Measurements from ENCODE around the gene IRAK1. TPM values are rescaled to one million over a fixed set of nuclear protein-coding genes. Genes with fewer than 3 reads are reported as not detected.

IRAK1 gene
- total and polyA plus RNA-seq, 2 of the 8 experiments (the other 6 are each of a cell fraction or from before 2014, with no cell fraction given): 26.6 to 41.7 TPM

DNA sequence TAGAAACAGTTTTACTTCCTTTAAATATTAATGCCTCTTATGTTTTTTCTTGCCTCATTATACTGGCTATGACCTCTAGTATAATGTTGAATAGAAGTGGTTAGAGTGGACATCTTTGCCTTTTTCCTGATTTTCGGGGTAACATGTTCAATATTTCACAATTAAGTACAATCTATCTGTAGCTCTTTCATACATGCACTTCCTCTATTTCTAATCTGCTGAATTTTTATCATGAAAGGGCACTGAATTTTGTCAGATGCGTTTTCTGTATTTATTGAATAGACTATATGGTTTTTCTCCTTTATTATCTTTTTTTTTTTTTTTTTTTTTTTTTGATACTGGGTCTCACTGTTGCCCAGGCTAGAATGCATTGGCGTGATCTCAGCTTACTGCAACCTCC lies 48.9 kb upstream of the IRAK1 start:
- Histone ChIP-seq H3K9me3 (ENCODE audit: insufficient read depth in 2 of 2, low read depth in 1 of 2, low read length in 1 of 2) (no peaks in the 10 kb centered on the region), H3K79me1 (ENCODE audit: low read depth, low read length) (no peaks in the 10 kb centered on the region), H3K4me3 (ENCODE audit: extremely low read depth in 1 of 4, insufficient read depth in 2 of 4, low read depth in 3 of 4, low read length in 4 of 4) (no peak overlapping the region), H2BK20ac (ENCODE audit: low read length) (no peak overlapping the region), H2BK5ac (ENCODE audit: low read depth, low read length) (no peak overlapping the region), H3K36me3 (ENCODE audit: control insufficient read depth in 2 of 4, insufficient read depth in 4 of 4, low read length in 3 of 4) (no peaks in the 10 kb centered on the region), H3K14ac (ENCODE audit: insufficient read length) (no peak overlapping the region), H3K79me2 (ENCODE audit: control insufficient read depth in 1 of 2, insufficient read depth in 2 of 2, low read length in 2 of 2) (peaks cover 0 to 56% of the 10 kb centered on the region in 2 experiments; a peak in 2 of 4 replicates), H3K27me3 (replicated peaks in 1 of 4; ENCODE audit: control insufficient read depth in 3 of 4, extremely low read depth in 1 of 4, insufficient read depth in 3 of 4, low read length in 3 of 4) (no peaks in the 10 kb centered on the region), H4K5ac (ENCODE audit: insufficient read length, low read depth, low read length) (no peak overlapping the region), H2BK15ac (ENCODE audit: low read length) (no peak overlapping the region), H4K20me1 (replicated peaks in 1 of 2; ENCODE audit: control insufficient read depth in 1 of 2, insufficient read depth in 2 of 2, low read length in 2 of 2) (peaks cover 0 to 1% of the 10 kb centered on the region in 2 experiments), H2AFZ (ENCODE audit: low read length) (no peak overlapping the region), H2BK120ac (replicated peaks; ENCODE audit: low read depth, low read length) (no peak overlapping the region), H3K56ac (replicated peaks; ENCODE audit: insufficient read length, low read depth, low read length) (no peak overlapping the region), H2BK12ac (ENCODE audit: low read depth, low read length) (no peak overlapping the region), H3K9ac (replicated peaks in 1 of 4; ENCODE audit: extremely low read depth in 1 of 4, low read depth in 3 of 4, low read length in 3 of 4) (no peak overlapping the region), H3K23ac (ENCODE audit: insufficient read length) (no peak overlapping the region), H4K91ac (replicated peaks; ENCODE audit: insufficient read length, low read length) (no peak overlapping the region), H3K18ac (ENCODE audit: extremely low read depth, low read length) (no peak overlapping the region), H3K4me1 (replicated peaks in 1 of 4; ENCODE audit: control insufficient read depth in 3 of 4, insufficient read depth in 4 of 4, low read length in 3 of 4) (no peaks in the 10 kb centered on the region), H3K23me2 (ENCODE audit: low read depth, low read length) (no peaks in the 10 kb centered on the region), H2AK5ac (ENCODE audit: low read depth, low read length) (no peak overlapping the region), H3K4ac (replicated peaks; ENCODE audit: insufficient read length, low read depth, low read length) (no peak overlapping the region), H3K27ac (ENCODE audit: low read depth, low read length) (no peak overlapping the region), H3K4me2 (ENCODE audit: insufficient read depth in 1 of 2, low read depth in 2 of 2, low read length in 2 of 2) (no peak overlapping the region), H4K8ac (ENCODE audit: extremely low read depth, insufficient read depth, low read length) (no peak overlapping the region)
- ChIA-PET CTCF (ENCODE audit: partially characterized antibody) (no interaction called here), POLR2A (ENCODE audit: partially characterized antibody) (no interaction called here)
- DNase-seq (ENCODE audit: low read depth in 1 of 2, low spot score in 2 of 2): no peak
- 88% methylated on average over 2 of the region's 3 CpGs; no CpG with 5 or more reads in 1 of the 2 experiments for WGBS, 2 experiments (ENCODE audit: extremely low coverage in 1 of 2, insufficient coverage in 1 of 2, insufficient read length in 1 of 2, insufficient replicate concordance in 2 of 2, low coverage in 1 of 2, low lambda C conversion rate in 2 of 2, missing lambda C conversion rate in 1 of 2)
- no peak for FAIRE-seq
- no peak for TF ChIP-seq ZNF274 (IDR thresholded peaks at IDR 0.05; ENCODE audit: borderline replicate concordance, extremely low read depth, low read length)
